B cell (primary cell): Measurements from ENCODE around the gene SHB. TPM values are rescaled to one million over a fixed set of nuclear protein-coding genes. Genes with fewer than 3 reads are reported as not detected.

Experiments
- ATAC-seq: fragments of 200-7000 bp; cut with Tn5 transposase; one replicate; pipeline ENCODE4 v1.10.0; 2021; ENCODE audit warnings: low read depth, mild to moderate bottlenecking, moderate number of reproducible peaks, moderate library complexity
- CTCF ChIA-PET: fragments of 350-600 bp; sonication (Branson Sonifier 250); formaldehyde crosslinking; loops from one replicate; lab custom pipeline; 2021; ENCODE audit warnings: antibody characterized with exemption, inconsistent platforms; lab: Charles Lee
- POLR2A ChIA-PET: fragments of 350-600 bp; sonication (Branson Sonifier 250); formaldehyde crosslinking; loops from one replicate; lab custom pipeline; 2021; ENCODE audit warnings: antibody characterized with exemption; lab: Charles Lee
- DNase-seq: peaks from one replicate; pipeline ENCODE4 v3.0.0; 2013
- H2AFZ ChIP-seq: 2 replicates; pipeline ENCODE4 v1.6.1; 2012; ENCODE audit warnings: mild to moderate bottlenecking, low read depth, low read length; ENCODE audit not compliant: insufficient read depth, poor library complexity, severe bottlenecking
- H3K27ac ChIP-seq, 2 donors: 1 replicate in 1 of 2; 2 replicates in 1 of 2; pipeline ENCODE4 v1.5.1; 2012 to 2013; ENCODE audit warnings: low read length in 2 of 2, mild to moderate bottlenecking in 2 of 2, moderate library complexity in 1 of 2
- H3K27me3 ChIP-seq, 4 experiments: fragments of 200-600 bp in 1 of 4; sonication (generic) in 1 of 4; replicated peaks in 1 of 4; 1 replicate in 2 of 4; 2 replicates in 2 of 4; pipeline versions ENCODE4 v1.6.1 to v1.7.0; 2013 to 2016; ENCODE audit warnings: low read length in 3 of 4, mild to moderate bottlenecking in 2 of 4, mixed read lengths in 1 of 4, moderate library complexity in 1 of 4; ENCODE audit not compliant: insufficient read depth in 4 of 4, control insufficient read depth in 3 of 4; ENCODE audit errors: control extremely low read depth in 1 of 4
- H3K36me3 ChIP-seq, 2 experiments: replicated peaks in 1 of 2; 1 replicate in 1 of 2; 2 replicates in 1 of 2; pipeline versions ENCODE4 v1.6.1 to v1.7.1; 2013; ENCODE audit warnings: low read length in 1 of 2; ENCODE audit not compliant: insufficient read depth in 2 of 2, control insufficient read depth in 1 of 2; ENCODE audit errors: control extremely low read depth in 1 of 2, extremely low read depth in 1 of 2
- H3K4me1 ChIP-seq, 2 donors: fragments of 200-600 bp in 1 of 2; sonication (generic) in 1 of 2; 1 replicate in 1 of 2; 2 replicates in 1 of 2; pipeline versions ENCODE4 v1.5.1 to v1.6.1; 2013 to 2017; ENCODE audit warnings: low read length in 2 of 2; ENCODE audit not compliant: control insufficient read depth in 2 of 2, insufficient read depth in 2 of 2
- H3K4me2 ChIP-seq: replicated peaks from 2 replicates; pipeline ENCODE3; 2012; ENCODE audit warnings: mild to moderate bottlenecking, low read depth, low read length; ENCODE audit not compliant: poor library complexity, severe bottlenecking
- H3K4me3 ChIP-seq, 5 experiments: fragments of 200-600 bp in 1 of 5; sonication (generic) in 1 of 5; 1 replicate in 3 of 5; 2 replicates in 2 of 5; pipeline versions ENCODE4 v1.5.1 to v1.7.0; 2011 to 2016; ENCODE audit warnings: low read length in 4 of 5, mild to moderate bottlenecking in 4 of 5, low read depth in 2 of 5, control low read depth in 1 of 5, moderate library complexity in 1 of 5; ENCODE audit not compliant: insufficient read depth in 1 of 5; ENCODE audit errors: control extremely low read depth in 1 of 5, extremely low read depth in 1 of 5
- H3K79me2 ChIP-seq: fragments of 200-600 bp; sonication (generic); one replicate; pipeline ENCODE4 v1.6.0; 2016; ENCODE audit warnings: low read length; ENCODE audit not compliant: control insufficient read depth, insufficient read depth
- H3K9ac ChIP-seq: fragments of 200-600 bp; sonication (generic); 2 replicates; pipeline ENCODE4 v1.6.1; 2017; ENCODE audit warnings: mild to moderate bottlenecking, low read length, moderate library complexity
- H3K9me3 ChIP-seq, 3 donors: one replicate each; pipeline versions ENCODE4 v1.6.1 to v1.7.1; 2013; ENCODE audit warnings: low read length in 2 of 3; ENCODE audit not compliant: control insufficient read depth in 2 of 3, insufficient read depth in 1 of 3; ENCODE audit errors: control extremely low read depth in 1 of 3
- H4K20me1 ChIP-seq: 2 replicates; pipeline ENCODE4 v1.6.0; 2012; ENCODE audit warnings: mild to moderate bottlenecking, low read length; ENCODE audit not compliant: insufficient read depth, control insufficient read depth, poor library complexity, severe bottlenecking
- H3K27ac Mint-ChIP-seq: one replicate; pipeline ENCODE4 v1.8.0; 2021; ENCODE audit warnings: mixed read lengths
- H3K27me3 Mint-ChIP-seq: one replicate; pipeline ENCODE4 v1.8.0; 2021; ENCODE audit warnings: mixed read lengths
- H3K4me1 Mint-ChIP-seq: one replicate; pipeline ENCODE4 v1.8.0; 2021; ENCODE audit warnings: mixed read lengths
- H3K4me3 Mint-ChIP-seq: one replicate; pipeline ENCODE4 v1.8.0; 2021; ENCODE audit warnings: mixed read lengths
- H3K9me3 Mint-ChIP-seq: one replicate; pipeline ENCODE4 v1.8.0; 2022; ENCODE audit warnings: mixed read lengths; ENCODE audit not compliant: insufficient read depth
- CTCF ChIP-seq: fragments of 200-600 bp; IDR thresholded peaks from one replicate; pipeline ENCODE4 v1.8.0; 2022; ENCODE audit warnings: antibody characterized with exemption, mild to moderate bottlenecking
- EZH2 ChIP-seq: IDR thresholded peaks from 2 replicates; pipeline ENCODE4 v1.6.1; 2012; ENCODE audit warnings: borderline replicate concordance, low read depth, mild to moderate bottlenecking, moderate library complexity, low read length; ENCODE audit not compliant: insufficient read depth, poor library complexity, severe bottlenecking
- WGBS: methylation state at CpG from one replicate; pipeline ENCODE4 v1.1.5; 2013; ENCODE audit warnings: missing lambda C conversion rate; ENCODE audit not compliant: insufficient coverage; 5-methylcytosine and 5-hydroxymethylcytosine counted together
- intact Hi-C: fragments of 100-400 bp; cut with micrococcal nuclease; formaldehyde crosslinking; loops from one replicate; pipeline ENCODE4 v1.10.0; 2022
- polyA plus RNA-seq: library from polyadenylated mRNA; depleted of rRNA; stranded (reverse); fragments of >200 nt; gene quantifications from 2 replicates; pipeline ENCODE4 v1.2.3, GENCODE V29; 2012
- total RNA-seq, 2 donors: library from RNA; stranded (reverse); fragments of 120-200 nt in 1 of 2; gene quantifications; 1 replicate in 1 of 2; 2 replicates in 1 of 2; pipeline versions ENCODE4 v1.2.3 to v1.2.4, GENCODE V29; 2013 to 2022

Gene SHB
- total and polyA plus RNA-seq, 2 donors (not counting 1 experiment from before 2014, with no cell fraction given): 0.06 to 1.9 TPM

- Histone ChIP-seq H3K4me2 (no peak overlapping the region), H3K4me1 (no peaks in the 10 kb centered on the region), H3K27me3 (no peaks in the 10 kb centered on the region), H3K9me3 (no peaks in the 10 kb centered on the region), H3K27ac (no peak overlapping the region), H3K36me3 (no peaks in the 10 kb centered on the region), H3K4me3 (no peak overlapping the region), H2AFZ (no peak overlapping the region), H3K79me2 (no peaks in the 10 kb centered on the region), H3K9ac (no peak overlapping the region), H4K20me1 (no peaks in the 10 kb centered on the region)
- Mint-ChIP-seq H3K4me3 (no peak overlapping the region), H3K9me3 (no peaks in the 10 kb centered on the region), H3K27ac (no peak overlapping the region), H3K27me3 (peaks cover 2% of the 10 kb centered on the region), H3K4me1 (no peaks in the 10 kb centered on the region)
- POLR2A ChIA-PET: no interaction called here
- no peak for ATAC-seq
- CTCF ChIA-PET: interaction anchor here (1.3 kb wide), 1 partner anchor 57 kb away, joined by 7 read pairs; no protein-coding TSS in a partner anchor
- 88% methylated on average over 8 of the region's 11 CpGs for WGBS
- intact Hi-C loops: no loop called here
- DNase-seq: no peak
- TF ChIP-seq EZH2 (no peak), CTCF (no peak)
These were observed 98.5 kb downstream of the SHB start for GRCh38 chr9:37970301-37971107.

GRCh38 chr9:37969558-37970300, 99.3 kb downstream of the SHB start:
- intact Hi-C loops: no loop called here
- H3K27me3 ChIP-seq: no peaks in the 10 kb centered on the region
- ATAC-seq (no peak), DNase-seq (no peak)
- H3K36me3 ChIP-seq: no peaks in the 10 kb centered on the region
- H3K27me3 Mint-ChIP-seq: no peaks in the 10 kb centered on the region
- H3K27ac Mint-ChIP-seq: no peak overlapping the region
- H3K9ac ChIP-seq: no peak overlapping the region
- H3K79me2 ChIP-seq: no peaks in the 10 kb centered on the region
- H3K9me3 ChIP-seq: no peaks in the 10 kb centered on the region
- ChIA-PET CTCF (no interaction called here), POLR2A (no interaction called here)
- WGBS: 79% methylated on average over 10 of the region's 11 CpGs
- no peak overlapping the region for H3K4me2 ChIP-seq
- no peaks in the 10 kb centered on the region for H3K4me1 Mint-ChIP-seq
- H3K4me1 ChIP-seq: no peaks in the 10 kb centered on the region
- H3K4me3 ChIP-seq: no peak overlapping the region
- TF ChIP-seq EZH2 (no peak), CTCF (no peak)
- H3K4me3 Mint-ChIP-seq: no peak overlapping the region
- no peak overlapping the region for H2AFZ ChIP-seq
- H4K20me1 ChIP-seq: no peaks in the 10 kb centered on the region
- no peak overlapping the region for H3K27ac ChIP-seq
- no peaks in the 10 kb centered on the region for H3K9me3 Mint-ChIP-seq
